HG03460 (cell line): ENCODE data around the gene CFAP57.

Source experiments
- ATAC-seq: cut with Tn5 transposase; IDR thresholded peaks from one replicate; pipeline ENCODE4 v1.9.1; 2021; ENCODE audit not compliant: unreplicated experiment

The CFAP57 gene

DNA sequence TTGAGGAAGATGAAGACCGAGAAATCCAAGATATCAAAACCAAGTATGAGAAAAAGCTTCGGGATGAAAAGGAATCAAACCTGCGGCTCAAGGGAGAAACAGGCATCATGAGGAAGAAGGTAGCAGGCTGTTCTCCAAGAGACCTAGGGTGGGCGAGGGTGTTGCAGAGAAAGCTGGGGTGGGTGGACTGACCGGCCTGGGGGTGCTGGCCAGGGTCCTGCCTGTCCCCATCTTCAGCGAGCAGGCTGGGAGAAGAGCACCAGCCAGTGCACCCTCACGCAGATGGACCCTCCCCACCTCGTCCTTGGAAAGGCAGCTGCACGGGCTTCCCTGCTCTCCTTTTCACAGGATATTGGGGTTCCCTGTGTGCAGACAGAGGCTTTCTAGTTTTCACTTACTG, 50.7 kb downstream of the CFAP57 start:
- ATAC-seq, result no peak

DNA sequence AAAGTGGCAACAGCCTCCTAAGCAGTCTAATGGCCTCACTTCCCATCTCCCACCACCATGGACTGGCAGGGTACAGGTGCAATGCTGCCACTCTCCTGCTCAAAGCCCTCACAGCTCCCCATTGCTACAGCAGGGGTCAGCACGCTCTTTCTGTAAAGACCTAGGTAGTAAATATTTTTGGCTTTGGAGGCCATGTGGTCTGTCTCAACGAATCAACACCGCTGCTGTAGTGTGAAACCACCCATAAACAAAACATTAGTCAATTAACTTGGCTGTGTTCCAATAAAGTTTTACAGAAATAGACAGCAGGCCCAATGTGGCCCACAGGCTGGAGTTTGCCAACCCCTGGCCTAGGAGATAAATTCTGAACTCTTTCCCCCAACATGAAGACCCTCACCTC, 53.0 kb downstream of the CFAP57 start:
- no peak for ATAC-seq

DNA sequence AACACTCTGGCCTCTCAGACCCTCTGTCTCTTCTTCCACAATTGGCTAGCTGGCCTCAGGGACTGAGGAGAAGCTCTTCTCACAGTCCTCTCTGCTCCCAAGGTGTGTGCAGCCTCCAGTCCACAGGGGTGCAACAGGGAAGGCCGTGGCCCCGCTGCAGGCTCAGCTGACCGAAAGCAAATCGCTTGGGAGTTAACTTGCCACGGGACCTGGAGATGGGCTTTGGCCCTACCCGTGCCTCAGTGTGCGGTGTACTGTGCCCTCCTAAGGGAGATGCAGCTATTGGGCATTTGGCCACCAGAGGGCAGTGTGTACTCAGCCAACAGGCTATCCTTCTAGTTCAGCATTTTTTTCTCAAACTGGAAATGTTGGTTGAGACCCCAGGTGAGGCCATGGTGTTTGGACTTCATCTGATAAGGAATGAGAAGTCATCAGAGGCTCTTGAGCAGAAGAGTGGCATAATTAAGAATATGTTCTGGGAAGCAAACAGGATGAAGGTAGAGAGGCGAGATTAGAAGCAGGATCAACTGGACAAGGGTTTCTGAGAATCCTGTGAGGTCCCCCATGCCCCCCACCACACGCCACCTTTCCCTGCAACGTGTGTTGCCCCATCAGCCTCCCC, 55.1 kb downstream of the CFAP57 start:
- no peak for ATAC-seq

DNA sequence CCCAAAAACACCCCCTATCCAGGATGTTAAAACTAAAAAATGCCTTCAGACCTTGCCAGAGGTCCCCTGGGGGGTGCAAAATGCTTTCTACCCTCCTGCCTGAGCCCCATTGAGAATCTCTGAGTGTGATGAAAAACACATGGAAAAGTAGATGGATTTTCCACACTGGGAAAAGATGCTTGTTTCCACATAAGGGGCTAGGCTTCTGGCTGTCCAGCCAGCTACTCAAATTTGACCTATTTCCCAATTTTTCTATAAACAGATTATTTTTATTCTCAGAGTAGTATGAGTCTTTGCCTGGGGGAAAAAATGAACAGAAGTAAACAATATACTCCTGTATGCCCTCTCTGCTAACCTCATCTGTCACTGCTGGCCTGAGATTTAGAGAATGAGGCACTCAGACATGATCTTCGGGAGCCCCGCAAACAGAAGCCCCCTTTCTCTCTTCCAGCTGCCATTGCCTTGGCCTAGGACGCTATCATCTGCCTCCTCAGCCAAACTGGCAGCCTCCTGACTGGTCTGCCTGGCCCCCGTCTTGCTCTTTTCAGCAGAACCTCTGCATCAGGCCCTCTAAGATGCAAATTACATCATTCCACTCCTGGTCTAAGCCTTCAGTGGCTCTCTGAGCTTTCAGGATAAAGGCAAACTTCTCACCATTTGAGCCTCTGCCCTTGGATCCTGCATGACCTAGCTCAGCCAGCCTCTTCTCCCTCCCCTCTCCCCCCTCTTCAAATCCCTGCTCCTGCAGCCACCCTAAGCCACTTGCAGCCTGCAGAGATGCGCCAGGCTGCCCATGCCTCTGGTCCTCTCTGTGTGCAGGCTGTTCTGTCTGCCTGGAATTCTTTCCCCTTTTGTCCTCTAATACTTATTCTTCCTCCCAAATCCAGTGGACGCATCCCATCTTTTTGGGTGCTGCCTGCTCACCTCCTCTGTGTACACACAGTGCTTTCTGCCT, 58.0 kb downstream of the CFAP57 start:
- ATAC-seq, result no peak

DNA sequence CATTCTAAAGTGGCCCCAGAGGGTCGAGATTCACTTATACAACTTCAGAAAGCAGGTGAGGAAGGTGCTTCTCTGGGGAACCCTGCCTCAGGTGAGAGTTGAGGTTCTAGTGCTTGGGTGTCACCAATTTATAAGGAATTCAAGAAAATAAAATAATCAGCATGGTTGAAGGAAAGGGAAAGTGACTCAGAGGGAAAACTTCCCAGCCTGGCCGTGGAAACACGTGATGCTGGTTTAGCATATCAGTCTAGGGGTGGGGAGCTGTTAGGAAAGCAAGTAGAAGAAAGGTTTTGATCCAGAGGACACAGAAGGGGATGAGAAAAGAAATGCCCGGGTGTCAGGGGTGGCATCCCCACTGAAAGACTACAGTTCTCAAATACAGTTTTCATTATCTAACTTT, 59.9 kb downstream of the CFAP57 start:
- no peak for ATAC-seq

DNA sequence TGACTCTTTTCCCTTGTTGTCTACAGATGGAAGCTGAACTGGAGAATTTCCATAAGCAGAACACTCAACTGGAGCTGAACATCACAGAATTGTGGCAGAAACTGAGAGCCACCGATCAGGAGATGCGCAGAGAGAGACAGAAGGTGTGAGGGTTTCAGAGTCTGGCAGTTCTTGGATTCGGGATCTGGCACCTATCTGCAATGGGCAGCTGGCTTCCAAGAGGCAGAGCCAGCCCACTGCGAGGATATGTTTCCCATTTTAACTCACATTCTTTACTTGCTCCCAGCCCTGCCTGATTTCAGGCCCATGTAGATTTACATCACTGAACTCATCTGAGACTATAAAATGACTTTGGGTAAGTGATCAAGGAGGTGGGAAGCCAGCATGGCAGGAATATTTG, 60.4 kb downstream of the CFAP57 start:
- ATAC-seq, result no peak

DNA sequence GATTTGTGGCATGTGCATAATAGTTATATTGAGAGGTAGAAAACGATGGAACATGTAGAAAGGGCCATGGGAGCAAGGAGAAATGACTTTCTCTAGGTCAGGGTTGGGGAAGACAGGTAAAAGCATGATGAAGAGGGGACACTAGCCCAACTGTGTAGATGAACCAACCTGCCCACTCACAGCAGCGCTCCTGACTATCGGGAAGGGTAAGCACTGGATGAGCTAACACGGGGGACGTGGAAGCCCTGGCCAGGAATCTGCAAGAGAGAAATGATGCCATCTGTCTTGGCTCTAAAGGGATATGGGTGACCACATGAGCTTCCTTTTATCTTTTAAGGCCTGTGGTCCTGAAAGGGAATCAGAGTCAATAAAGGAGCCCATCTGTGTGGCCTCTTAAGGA, 61.5 kb downstream of the CFAP57 start:
- ATAC-seq, result no peak

DNA sequence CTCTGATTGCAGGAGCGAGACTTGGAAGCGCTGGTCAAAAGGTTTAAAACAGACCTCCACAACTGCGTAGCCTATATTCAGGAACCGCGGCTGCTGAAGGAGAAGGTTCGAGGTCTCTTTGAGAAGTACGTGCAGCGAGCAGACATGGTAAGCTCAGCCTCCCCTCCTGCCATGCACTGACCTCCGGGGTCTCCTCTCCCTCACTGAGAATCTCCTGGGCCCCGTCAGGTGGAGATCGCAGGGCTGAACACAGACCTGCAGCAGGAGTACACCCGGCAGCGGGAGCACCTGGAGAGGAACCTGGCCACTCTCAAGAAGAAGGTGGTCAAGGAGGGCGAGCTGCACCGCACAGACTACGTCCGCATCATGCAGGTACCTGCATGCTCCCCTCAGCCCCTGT, 62.1 kb downstream of the CFAP57 start:
- no peak for ATAC-seq

DNA sequence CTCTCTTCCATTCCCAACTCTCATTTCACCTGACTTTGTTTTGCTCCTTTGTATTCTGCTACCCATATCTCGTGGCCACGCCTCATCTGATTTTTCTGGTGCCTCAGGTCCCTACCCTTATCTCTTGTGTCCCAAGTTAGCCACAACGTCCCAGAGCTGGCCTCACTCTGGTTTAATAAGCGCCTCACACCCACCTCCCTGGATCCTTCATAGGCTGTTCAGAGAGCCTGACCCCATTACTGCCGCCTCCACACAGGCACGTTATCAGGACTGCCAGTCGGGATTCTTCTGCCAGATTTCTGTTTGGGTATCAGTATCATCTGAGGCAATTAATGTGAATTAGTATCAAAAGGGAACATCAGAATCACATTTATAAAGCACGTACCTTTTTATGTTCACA, 62.9 kb downstream of the CFAP57 start:
- ATAC-seq, result no peak

DNA sequence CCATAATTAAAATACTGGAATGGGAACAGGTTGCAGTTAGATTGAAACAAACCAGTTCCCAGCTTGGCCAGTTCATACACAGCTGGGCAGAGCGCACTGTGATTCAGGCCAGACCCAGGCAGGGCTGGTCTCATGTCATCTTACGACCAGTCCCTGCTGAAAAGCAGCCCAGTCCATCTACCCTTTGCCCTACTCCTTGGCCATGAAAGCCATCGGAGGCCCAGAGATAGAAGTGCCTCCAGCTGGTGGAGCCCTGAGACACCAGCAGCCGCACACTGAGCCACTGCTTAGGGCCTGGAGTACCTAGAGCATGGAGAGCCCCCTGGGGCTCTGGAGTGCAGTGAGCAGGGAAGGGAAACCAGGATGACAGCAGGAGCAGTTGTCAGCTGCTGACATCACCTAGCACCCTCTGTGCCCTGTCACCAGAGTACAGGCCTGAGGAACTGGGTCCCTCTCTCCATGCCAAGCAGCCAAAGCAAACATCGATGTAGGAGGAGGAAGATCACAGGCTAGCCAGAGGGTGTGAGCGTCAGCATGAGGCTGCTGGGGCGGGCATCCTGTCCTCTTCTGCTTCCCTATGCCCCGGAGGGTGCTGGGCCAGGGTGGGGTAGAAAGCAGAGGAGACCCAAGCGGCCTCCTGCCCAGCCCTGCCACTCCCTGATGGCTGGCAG, 63.5 kb downstream of the CFAP57 start:
- ATAC-seq, result no peak

DNA sequence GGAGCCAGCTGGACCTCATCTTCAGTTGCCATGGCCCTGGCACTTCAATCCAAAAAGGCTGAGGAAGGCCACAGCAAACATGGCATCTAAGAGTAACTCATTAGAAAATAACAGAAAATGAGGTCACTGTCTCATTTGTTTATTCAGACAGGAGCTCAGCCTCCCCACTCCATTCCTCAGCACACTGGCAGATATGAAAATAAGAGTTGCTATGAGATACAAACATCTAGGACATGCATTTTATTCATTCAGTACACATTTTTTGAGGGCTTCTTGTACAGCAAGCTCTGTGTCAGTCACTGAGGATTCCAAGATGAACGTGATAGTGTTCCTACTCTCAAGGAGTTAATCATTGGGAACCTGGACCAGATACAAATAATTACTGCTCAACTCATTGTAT, 65.0 kb downstream of the CFAP57 start:
- no peak for ATAC-seq

DNA sequence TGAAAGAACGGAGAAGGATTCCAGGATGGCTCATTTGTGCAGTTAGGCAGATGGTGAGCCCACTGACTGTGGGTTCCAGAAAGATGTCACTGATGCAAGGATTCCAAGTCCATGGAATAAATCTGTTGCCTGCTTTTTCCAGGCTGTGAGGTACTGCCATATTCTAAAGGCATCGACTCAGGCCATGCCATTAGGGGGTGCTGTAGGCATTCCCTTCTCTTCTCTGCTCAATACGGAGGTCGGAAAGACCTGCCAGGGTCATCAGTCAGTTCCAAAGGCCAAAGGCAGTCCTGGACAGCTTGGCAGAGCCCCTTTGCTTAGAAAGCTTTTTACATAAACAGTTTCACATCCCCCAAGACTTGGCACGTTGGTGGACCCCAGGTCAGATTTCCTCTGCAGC, 66.0 kb downstream of the CFAP57 start:
- no peak for ATAC-seq

DNA sequence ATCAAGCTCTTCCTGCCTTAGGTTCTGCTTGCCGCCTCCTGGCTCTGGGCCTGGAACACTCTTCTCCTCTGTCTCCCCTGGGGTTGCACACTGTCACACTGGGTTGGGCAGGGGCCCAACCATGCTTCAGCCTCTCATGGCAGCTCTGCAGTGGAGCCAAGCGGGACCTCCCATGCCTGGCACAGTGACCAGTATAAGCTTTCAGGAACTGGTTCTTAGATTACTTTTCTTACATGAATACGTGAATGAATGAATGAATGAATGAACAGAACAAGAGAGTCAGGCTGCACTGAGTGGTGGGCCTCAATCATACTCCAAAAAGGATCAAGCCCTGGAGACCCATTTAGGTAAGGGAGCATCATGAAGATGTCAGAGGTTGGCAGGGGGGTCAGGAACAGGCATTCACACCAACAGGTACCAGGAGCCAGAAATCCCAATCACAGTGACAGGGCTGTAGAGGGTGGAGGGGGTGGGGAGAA, 66.9 kb downstream of the CFAP57 start:
- peak; percentile 26 for ATAC-seq

DNA sequence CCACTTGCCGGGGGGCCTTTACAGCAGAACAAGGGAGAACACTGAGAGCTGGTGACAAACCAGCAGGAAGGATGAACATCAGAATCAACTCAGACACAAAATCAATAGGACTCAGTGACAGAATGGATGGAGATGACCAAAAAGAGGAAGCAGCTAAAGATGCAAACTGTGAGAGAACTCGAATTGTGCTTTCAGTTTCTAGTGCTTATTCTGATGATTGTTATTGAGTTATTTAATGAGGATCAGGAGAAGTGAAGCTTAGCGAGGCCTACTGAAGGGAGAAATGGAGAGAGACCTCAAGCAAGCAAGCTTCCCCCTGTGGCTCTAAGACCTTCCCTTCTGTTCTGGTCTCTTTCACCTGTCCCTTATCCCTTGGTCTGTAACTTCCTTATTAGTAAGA, 67.4 kb downstream of the CFAP57 start:
- peak; percentile 74 for ATAC-seq

DNA sequence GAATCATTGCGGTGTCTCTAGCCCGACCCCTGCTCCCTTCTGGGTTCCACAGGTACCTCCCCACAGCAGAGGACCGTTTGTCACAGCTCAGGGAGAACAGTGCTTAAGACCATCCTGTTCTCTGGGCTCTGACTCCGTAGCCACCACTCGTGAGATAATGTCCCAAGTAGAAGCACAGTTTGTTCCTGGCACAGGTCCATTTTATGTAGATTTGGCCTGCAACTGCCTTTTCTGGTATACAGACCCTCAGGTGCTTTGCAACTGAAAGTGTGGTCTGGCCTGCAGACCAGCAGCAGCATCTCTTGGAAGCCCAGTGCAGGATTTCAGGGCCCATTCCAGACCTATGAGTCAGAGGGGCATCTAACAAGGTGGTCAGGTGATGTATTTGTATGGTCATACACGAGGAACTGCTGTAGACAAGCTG, 69.3 kb downstream of the CFAP57 start:
- no peak for ATAC-seq

DNA sequence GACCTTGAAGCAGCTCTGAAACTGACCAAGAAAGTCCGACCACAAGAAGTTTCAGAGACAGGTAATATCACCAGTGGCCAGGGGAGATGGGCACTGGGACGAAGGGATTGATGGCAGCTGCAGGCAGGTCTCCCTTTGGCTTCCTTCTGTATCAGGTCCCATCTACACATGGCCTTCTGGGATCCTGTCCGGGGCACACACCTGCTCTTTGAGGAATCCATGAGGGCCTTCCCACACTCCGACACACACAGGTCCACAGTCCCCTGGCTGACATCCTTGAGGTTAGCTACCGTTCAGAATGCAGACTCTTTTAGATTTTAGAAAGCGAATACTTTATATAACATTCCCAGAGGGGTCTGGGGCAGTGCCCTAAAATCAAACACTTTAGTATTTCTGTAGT, 71.2 kb downstream of the CFAP57 start:
- no peak for ATAC-seq

DNA sequence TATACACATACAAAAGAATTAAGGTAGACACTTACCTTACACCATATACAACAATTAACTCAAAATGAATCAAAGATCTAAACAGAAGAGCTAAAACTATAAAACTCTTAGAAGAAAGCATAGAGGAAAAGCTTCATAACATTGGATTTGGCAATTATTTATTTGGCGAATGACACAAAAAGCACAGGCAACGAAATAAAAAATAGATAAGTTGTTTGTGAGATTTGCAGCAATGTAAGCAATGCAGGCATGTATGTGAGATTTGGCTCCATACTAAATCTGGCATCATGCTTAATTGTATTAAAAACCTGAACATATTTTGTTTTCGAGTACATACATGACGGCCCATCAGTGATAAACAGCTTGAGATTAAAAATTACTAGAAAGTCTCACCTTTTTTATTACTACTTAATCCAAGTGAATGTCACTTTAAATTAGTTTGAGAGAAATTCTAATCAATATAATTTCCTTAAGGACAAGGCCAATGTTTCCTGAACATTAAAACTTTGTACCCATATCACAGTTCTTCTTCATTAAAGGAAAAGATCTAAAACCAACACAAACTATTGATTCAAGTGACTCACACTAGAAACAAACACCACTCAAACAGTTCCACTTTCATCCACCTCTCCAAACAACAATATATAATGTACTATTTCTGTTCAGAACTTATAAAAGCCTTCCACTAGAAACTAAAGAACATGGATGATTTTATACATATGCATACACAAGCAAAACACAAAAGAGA, 74.5 kb downstream of the CFAP57 start:
- no peak for ATAC-seq

DNA sequence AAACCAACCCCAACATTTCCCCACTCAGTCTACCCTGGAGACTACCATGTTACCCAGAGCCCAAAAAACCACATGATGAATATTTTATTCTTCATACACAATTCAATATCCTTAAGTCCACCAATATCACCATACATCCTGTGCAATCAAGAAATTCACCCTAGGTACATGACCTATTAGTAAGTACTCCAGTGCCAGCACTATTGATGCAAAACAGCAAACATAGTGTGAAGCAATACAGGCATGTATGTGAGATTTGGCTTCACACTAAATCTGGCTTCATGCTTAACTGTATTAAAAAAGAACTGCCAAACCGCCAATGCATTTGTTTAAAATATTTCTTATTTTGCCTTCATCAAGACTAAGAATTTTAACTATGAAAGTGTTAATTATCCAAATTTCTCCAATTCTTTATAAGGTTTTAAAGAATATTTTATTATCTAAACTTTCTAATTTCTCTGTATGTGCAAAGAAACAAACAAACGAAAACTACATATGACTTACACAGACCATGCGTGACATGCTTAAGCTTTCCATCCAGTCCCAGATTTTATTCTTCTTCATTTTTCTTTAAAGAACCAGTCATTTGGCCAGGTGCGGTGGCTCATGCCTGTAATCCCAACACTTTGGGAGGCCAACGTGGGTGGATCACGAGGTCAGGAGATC, 75.3 kb downstream of the CFAP57 start:
- no peak for ATAC-seq

DNA sequence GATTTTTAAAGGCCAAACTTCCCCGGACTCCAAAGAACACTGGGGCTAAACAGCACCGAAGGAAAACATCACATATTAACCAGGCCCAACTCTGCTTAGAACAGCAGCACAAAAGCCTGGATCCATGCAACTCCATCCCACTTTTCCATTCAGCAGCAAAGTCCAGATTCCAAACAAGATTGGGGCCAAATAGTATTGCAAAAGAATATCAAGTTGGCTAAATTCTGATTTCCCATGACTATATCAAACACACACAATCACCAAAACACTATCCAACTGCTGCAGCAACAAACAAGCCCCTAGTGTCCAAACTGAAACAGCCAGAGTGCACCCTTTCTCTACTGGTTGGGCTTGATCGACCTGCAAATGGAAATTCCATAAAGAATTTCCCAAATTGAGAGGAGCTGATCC, 78.2 kb downstream of the CFAP57 start:
- ATAC-seq, result no peak

DNA sequence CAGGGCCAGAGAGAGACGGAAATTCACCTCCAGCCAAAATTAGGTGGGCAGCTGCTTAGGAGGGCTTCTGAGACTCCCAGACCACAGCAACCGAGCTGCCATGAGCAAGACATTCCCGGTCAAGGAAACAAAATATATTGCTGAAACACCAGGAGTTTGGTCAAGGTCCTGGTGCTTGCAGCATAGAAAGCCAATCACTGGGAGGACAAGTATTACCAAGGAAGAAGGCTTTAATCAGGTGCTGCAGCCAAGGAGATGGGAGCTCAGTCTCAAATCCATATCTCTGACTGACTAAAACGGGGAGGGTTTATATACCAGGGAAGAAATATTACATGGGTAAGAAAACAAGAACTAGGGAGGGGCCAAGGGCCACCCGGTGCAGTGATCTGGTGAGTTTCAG, 78.9 kb downstream of the CFAP57 start:
- no peak for ATAC-seq

DNA sequence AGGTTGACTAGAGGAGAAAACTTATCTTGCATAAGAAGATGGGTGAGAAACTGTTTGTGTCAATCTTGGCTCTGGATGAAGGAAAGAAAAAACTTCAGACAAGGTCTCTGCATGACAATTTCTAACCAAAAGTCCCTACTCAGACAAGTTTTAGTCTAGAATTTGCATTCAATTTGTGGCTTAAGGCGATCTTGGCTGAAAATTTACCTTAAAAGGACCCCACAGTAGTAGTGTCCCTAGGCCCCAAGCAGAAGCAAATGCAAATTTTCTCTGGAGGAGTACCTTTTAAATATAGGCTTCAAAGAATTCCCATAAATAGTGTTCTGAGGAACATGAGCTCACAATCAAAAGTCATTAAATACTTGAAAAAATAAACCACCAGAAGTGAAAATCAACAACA, 80.1 kb downstream of the CFAP57 start:
- no peak for ATAC-seq
